ENCODE data around the gene OR13C9.
"Not testable (repeated sequence)": the region's sequence is repeated elsewhere in the genome, so short reads cannot be mapped to it uniquely, and the experiment has no call there.

OR13C9 gene

GRCh38 chr9:104618104-104618503 is at the start of gene OR13C9:
Gene OR13C9, minus strand, starts transcription at chr9:104618204. Its CDS starts 0 bp downstream, at chr9:104618204.
- no peak for DNase-seq

GRCh38 chr9:104658496-104659195 is 40.6 kb upstream of the OR13C9 start:
- no peak for DNase-seq

- no peak for DNase-seq
Measured at GRCh38 chr9:104635456-104635855, 17.5 kb upstream of the OR13C9 start.

GRCh38 chr9:104633976-104634520 is 16.0 kb upstream of the OR13C9 start:
- no peak for DNase-seq

GRCh38 chr9:104625964-104626363 is 8.0 kb upstream of the OR13C9 start:
- DNase-seq, result not testable (repeated sequence)

GRCh38 chr9:104617418-104617817 is 586 bp downstream of the OR13C9 start:
- DNase-seq, result no peak

GRCh38 chr9:104611213-104611612 is 6.8 kb downstream of the OR13C9 start:
- DNase-seq, result no peak

GRCh38 chr9:104608336-104608735 is 9.7 kb downstream of the OR13C9 start:
- DNase-seq, result peak; percentile 50 to 55

- no peak for DNase-seq
Measured at GRCh38 chr9:104606152-104606551, 11.9 kb downstream of the OR13C9 start.

- not testable (repeated sequence) for DNase-seq
Measured at GRCh38 chr9:104605527-104605926, 12.5 kb downstream of the OR13C9 start, which contains the start of gene OR13C2. Gene OR13C2, minus strand, starts transcription at chr9:104605627. Its CDS starts 0 bp downstream, at chr9:104605627.

GRCh38 chr9:104604801-104605200 is 13.2 kb downstream of the OR13C9 start:
- DNase-seq, result no peak

- DNase-seq, result not testable (repeated sequence)
Measured at GRCh38 chr9:104599313-104599712, 18.7 kb downstream of the OR13C9 start, which contains the start of gene OR13C5. Gene OR13C5, minus strand, starts transcription at chr9:104599413. Its CDS starts 0 bp downstream, at chr9:104599413.

- not testable (repeated sequence) for DNase-seq
Measured at GRCh38 chr9:104598749-104599148, 19.3 kb downstream of the OR13C9 start.

- no peak for DNase-seq
Measured at GRCh38 chr9:104589626-104590025, 28.4 kb downstream of the OR13C9 start.

- no peak for DNase-seq
Measured at GRCh38 chr9:104586496-104587180, 31.4 kb downstream of the OR13C9 start.

GRCh38 chr9:104580562-104580961 is 37.4 kb downstream of the OR13C9 start:
- no peak for DNase-seq

- no peak for DNase-seq
Measured at GRCh38 chr9:104577263-104577662, 40.7 kb downstream of the OR13C9 start.

GRCh38 chr9:104575456-104575855 is 42.5 kb downstream of the OR13C9 start:
- no peak for DNase-seq

GRCh38 chr9:104572612-104573011 is 45.4 kb downstream of the OR13C9 start:
- DNase-seq, result peak; percentile 8 to 29

- DNase-seq, result no peak
Measured at GRCh38 chr9:104568868-104569267, 49.1 kb downstream of the OR13C9 start, which contains the start of gene OR13C8. Gene OR13C8, plus strand, starts transcription at chr9:104569168. Its CDS starts 0 bp downstream, at chr9:104569168.

Measured in Kasumi-1 (cell line).